ENCODE data around the gene FGF12.

The FGF12 gene

DNA sequence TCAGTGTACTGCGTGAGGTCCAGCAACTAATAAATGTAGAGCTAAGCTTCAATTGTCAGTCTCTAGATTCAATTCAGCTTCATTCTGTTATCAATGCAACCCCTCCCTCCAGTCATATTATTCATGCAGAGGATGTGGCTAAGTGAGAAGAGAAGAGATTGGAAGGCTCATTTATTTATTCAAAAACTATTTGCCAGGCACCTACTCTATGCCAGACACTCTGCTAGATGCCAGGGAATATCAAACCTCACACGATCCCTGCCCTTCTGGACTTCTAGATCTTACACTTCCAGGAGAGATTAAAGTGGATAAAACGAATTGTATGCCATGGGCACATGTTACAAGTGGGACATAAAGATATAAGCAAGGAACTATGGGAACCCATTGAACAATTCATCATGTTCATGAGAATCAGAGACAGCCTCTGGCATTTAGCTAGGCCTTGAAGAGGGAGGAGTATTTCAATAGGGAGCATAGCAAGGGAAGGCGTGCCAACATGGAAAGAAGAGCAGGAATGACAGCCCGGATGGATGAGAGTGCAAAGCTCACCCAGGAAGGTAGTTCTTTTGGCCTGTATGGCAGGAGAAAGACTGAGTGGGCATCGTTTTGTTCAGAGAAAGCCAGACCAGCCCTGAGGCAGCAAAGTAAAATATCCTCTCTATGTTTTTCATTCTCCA is 75.4 kb downstream of the FGF12 start:
- DNase-seq (ENCODE audit: insufficient read length, low spot score) (no peak), FAIRE-seq (no peak)
- TF ChIP-seq, protein P1, sequence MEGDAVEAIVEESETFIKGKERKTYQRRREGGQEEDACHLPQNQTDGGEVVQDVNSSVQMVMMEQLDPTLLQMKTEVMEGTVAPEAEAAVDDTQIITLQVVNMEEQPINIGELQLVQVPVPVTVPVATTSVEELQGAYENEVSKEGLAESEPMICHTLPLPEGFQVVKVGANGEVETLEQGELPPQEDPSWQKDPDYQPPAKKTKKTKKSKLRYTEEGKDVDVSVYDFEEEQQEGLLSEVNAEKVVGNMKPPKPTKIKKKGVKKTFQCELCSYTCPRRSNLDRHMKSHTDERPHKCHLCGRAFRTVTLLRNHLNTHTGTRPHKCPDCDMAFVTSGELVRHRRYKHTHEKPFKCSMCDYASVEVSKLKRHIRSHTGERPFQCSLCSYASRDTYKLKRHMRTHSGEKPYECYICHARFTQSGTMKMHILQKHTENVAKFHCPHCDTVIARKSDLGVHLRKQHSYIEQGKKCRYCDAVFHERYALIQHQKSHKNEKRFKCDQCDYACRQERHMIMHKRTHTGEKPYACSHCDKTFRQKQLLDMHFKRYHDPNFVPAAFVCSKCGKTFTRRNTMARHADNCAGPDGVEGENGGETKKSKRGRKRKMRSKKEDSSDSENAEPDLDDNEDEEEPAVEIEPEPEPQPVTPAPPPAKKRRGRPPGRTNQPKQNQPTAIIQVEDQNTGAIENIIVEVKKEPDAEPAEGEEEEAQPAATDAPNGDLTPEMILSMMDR (IDR thresholded peaks at IDR 0.05; ENCODE audit: insufficient read depth, missing control alignments): no peak

DNA sequence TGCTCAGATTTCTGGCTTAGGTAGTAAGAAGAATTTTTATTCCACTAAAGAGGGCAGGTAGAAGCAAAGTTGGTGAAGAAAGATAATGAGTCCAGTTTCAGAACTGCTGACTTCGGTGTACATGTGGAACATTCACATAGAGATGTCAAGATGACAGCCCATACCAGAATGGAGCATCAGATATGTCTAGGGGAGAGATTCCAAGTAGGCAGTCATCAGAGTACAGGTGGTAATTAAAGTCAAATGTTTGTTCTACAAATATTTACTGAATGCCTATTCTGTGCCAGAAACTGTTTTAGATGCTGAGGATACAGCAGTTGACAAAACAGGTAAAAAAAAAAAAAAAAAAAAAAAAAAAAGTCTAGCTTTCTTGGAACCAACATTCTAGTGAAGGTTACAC is 81.9 kb downstream of the FGF12 start:
- FAIRE-seq (no peak), DNase-seq (ENCODE audit: insufficient read length, low spot score) (no peak)
- TF ChIP-seq, protein P1 (IDR thresholded peaks at IDR 0.05; ENCODE audit: insufficient read depth, missing control alignments): no peak

DNA sequence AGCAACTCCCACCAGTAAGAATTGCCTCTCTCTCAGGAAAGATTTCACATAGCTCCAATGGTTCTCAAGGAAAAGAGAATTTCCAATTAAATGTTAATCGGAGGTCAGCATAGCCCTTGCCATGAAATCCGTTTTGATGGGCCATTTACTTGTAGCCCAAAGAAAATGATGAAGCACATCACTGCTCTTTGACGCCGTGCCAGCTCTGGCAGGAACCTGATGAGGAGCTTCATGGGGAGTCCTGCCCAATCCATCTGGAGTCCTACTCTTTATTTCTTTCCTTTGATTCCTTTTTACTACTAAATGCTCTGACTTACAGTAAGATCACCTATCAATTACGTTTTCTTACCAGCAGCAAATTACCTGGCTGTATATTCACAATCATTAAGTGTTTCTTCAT is 84.7 kb downstream of the FGF12 start:
- TF ChIP-seq, protein P1 (IDR thresholded peaks at IDR 0.05; ENCODE audit: insufficient read depth, missing control alignments): no peak
- FAIRE-seq (no peak), DNase-seq (ENCODE audit: insufficient read length, low spot score) (no peak)

GRCh38 chr3:192641919-192642318 is 85.4 kb downstream of the FGF12 start:
- DNase-seq (ENCODE audit: insufficient read length, low spot score): no peak
- no peak for FAIRE-seq
- TF ChIP-seq, protein P1 (IDR thresholded peaks at IDR 0.05; ENCODE audit: insufficient read depth, missing control alignments): no peak

DNA sequence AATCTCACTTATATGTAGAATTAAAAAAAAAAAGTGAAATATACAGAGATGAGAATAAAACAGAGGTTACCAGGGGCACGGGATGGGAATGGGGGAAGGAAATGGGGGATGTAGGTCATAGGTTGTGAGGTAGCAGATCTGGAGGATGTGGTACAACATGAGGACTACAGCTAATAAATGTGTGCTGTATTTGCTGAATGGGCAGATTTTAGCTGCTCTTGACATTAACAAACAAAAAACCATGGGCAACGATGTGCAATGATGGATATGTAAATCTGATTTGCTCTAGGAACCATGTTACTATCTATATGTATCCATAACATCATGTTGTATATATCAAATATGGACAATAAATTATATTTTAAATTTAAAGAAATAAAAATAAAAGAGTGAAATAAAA is 87.4 kb downstream of the FGF12 start:
- TF ChIP-seq, protein P1 (IDR thresholded peaks at IDR 0.05; ENCODE audit: insufficient read depth, missing control alignments): no peak
- no peak for DNase-seq (ENCODE audit: insufficient read length, low spot score)
- FAIRE-seq: no peak

DNA sequence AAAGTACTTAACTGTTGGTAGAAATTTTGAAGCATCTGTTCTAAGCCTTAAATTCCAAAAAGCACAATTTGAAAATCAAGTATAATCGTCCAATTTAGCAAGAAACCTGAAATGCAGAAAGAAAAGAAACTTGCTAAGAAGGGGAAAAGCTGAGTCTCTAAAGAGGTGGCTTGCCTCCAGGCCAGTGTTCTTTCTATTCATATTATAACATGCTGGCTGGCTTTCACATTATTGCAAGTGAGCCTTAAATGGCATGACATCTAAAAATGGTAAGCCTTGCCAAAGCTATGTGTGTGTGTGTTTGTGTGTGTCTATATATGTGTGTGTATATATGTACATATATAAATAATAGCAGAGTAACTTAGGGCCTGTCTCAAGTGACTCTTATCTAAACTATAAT is 89.5 kb downstream of the FGF12 start:
- no peak for DNase-seq (ENCODE audit: insufficient read length, low spot score)
- TF ChIP-seq, protein P1 (IDR thresholded peaks at IDR 0.05; ENCODE audit: insufficient read depth, missing control alignments): no peak
- FAIRE-seq: no peak
